Esophagus squamous epithelium (tissue), 4 donors: ENCODE results near the gene PKN1.

Source experiments
- POLR2A ChIP-seq, 4 donors: fragments of 450-650 bp; IDR thresholded peaks; one replicate each; pipeline ENCODE4 v1.6.1; 2017; ENCODE audit warnings: antibody characterized with exemption in 4 of 4, mild to moderate bottlenecking in 4 of 4, moderate library complexity in 3 of 4
- TF ChIP-seq, protein P1 (sequence below), 6 experiments: fragments of 450-650 bp in 4 of 6; fragments of 200-600 bp in 2 of 6; sonication (generic) in 2 of 6; IDR thresholded peaks; one replicate each; pipeline ENCODE4 v1.5.1; 2016 to 2019; ENCODE audit warnings: antibody characterized with exemption in 6 of 6, mild to moderate bottlenecking in 4 of 6, moderate library complexity in 4 of 6

DNA sequence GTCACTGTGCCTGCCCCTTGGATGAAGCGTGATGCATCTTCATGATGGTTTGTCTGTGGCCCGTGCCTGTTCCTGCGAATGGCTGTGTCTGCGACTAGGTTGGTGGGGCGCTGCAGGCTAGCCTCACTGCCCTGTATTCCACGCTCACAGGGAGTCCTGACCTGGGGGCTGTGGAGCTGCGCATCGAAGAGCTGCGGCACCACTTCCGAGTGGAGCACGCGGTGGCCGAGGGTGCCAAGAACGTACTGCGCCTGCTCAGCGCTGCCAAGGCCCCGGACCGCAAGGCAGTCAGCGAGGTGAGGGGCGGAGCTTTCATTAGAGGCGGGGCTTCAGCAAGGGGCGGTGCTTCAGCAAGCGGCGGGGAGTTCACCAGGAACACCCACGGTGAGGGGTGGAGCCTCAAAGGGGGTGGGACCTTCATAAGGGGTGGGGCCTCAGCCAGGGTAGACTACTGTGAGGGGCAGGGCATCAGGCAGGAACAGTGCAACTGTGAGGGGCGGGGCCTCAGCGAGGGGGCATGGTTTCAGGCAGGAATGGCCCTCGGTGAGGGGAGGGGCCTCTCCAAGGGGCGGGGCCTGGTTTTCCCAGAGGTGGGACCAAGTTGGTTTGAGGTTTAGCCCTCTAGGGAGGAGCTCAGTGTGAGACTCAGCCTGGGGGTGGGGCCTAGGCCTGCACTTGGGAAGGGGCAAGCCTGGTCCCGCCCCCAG lies 17.2 kb downstream of the PKN1 start:
- no peak for TF ChIP-seq POLR2A (IDR thresholded peaks at IDR 0.05)
- TF ChIP-seq, protein P1, sequence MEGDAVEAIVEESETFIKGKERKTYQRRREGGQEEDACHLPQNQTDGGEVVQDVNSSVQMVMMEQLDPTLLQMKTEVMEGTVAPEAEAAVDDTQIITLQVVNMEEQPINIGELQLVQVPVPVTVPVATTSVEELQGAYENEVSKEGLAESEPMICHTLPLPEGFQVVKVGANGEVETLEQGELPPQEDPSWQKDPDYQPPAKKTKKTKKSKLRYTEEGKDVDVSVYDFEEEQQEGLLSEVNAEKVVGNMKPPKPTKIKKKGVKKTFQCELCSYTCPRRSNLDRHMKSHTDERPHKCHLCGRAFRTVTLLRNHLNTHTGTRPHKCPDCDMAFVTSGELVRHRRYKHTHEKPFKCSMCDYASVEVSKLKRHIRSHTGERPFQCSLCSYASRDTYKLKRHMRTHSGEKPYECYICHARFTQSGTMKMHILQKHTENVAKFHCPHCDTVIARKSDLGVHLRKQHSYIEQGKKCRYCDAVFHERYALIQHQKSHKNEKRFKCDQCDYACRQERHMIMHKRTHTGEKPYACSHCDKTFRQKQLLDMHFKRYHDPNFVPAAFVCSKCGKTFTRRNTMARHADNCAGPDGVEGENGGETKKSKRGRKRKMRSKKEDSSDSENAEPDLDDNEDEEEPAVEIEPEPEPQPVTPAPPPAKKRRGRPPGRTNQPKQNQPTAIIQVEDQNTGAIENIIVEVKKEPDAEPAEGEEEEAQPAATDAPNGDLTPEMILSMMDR (IDR thresholded peaks at IDR 0.05): no peak
